ENCODE measurements around the gene CSTPP1.

CSTPP1 gene

GRCh38 chr11:47144541-47144940 is 208.0 kb downstream of the CSTPP1 start:
- no peak for DNase-seq

DNA sequence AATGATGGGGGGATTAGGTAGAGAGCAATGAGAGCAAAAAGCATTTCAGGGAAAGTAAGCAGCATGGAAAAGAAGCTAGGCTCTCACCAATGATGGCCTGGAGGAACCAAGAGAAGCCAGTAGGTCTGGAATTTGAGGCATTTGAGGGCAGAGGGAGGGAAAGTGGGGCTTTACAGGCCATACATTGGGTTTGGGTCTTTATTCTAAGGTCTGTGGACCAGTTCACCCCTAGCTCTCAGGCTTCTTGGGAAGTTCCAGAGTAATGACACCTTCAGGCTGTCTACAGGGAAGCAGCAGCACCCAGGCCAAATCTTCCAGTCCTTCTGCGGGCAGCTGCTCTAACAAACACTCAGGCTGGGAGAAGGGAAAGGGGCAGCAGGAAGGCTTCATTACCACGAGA is 210.7 kb downstream of the CSTPP1 start:
- no peak for DNase-seq

GRCh38 chr11:47147681-47148080 is 211.1 kb downstream of the CSTPP1 start:
- DNase-seq: no peak

- no peak for DNase-seq
These were observed 211.7 kb downstream of the CSTPP1 start for GRCh38 chr11:47148270-47148669.

DNA sequence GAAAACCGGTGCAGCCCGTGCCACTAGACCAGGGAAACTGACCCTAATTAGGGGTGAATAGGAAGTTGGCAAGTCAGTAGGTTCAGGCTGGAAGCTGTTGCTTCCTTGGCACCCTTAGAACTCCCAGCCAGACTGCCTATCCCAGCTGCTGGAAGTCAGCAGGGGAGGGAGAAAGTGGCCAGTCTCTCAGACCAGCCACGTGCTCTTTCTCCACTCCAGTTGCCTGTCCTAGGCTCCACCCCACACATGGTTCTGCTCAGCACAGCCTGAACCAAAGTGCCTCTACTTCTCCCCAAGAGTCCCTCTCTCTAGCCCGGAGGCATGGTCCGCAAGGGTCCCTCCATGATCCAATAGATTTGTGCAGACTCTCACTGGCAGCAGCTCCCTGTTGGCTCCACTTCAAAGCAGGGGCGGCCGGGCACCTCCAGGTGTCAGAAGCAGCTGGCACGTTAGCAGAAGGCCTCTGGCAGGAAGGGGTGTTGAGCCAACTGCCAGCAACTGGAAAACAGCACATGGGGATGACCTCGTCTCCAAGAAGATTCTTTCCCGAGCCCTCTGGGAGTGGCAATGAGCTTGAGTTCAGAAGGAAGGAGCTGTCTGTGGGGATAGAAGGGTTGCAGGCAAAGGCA is 212.5 kb downstream of the CSTPP1 start:
- no peak for DNase-seq

DNA sequence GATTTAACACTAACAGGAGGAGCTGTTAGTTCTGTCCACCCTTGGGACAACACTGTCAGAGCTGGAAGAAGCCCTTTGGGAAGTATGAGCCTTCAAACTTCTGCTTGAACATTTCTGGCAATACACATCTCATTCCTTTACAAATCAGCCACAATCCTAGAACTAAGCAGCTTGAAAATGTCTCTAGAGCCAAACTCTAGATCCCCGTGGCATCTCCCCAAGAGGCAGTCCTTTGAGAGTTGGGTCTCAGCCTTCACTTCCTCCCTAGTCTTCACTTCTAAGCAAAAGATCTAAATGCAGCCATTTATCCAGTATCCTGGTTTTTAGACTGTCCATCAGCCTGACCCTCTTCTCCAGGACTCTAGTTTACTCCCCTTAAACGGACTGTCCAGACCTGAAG is 213.2 kb downstream of the CSTPP1 start:
- DNase-seq: no peak

GRCh38 chr11:47152126-47152952 is 215.8 kb downstream of the CSTPP1 start:
- no peak for DNase-seq

GRCh38 chr11:47152953-47153950 is 216.7 kb downstream of the CSTPP1 start:
- DNase-seq: peak; percentile 32

GRCh38 chr11:47154616-47155570 is 218.3 kb downstream of the CSTPP1 start:
- no peak for DNase-seq

- DNase-seq: no peak
These were observed 219.3 kb downstream of the CSTPP1 start for GRCh38 chr11:47155879-47156278.

- DNase-seq: no peak
These were observed 219.8 kb downstream of the CSTPP1 start for GRCh38 chr11:47156333-47156732.

DNA sequence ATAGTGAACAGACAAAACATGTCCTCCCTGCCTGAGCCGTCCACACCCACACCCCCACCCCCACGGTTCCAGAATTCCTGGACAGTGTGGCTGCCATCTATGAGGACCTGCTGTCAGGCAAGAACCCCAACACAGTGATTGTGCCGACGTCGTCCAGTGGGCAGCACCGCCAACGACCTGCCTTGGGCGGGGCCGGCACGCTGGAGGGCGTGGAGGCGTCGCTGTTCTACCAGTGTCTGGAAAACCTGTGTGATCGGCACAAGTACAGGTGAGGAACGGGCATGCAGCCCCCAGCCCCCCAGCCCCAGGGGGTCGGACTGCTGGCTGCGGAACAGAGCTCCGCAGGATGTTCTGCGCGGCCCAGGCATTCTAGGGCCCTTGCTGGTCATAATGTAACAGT is 220.4 kb downstream of the CSTPP1 start:
- DNase-seq: no peak

GRCh38 chr11:47157805-47158204 is 221.2 kb downstream of the CSTPP1 start:
- DNase-seq: no peak

GRCh38 chr11:47158242-47158641 is 221.7 kb downstream of the CSTPP1 start:
- no peak for DNase-seq

- no peak for DNase-seq
These were observed 224.2 kb downstream of the CSTPP1 start for GRCh38 chr11:47160753-47161133.

- DNase-seq: peak; percentile 41
These were observed 224.7 kb downstream of the CSTPP1 start for GRCh38 chr11:47161134-47161854.

DNA sequence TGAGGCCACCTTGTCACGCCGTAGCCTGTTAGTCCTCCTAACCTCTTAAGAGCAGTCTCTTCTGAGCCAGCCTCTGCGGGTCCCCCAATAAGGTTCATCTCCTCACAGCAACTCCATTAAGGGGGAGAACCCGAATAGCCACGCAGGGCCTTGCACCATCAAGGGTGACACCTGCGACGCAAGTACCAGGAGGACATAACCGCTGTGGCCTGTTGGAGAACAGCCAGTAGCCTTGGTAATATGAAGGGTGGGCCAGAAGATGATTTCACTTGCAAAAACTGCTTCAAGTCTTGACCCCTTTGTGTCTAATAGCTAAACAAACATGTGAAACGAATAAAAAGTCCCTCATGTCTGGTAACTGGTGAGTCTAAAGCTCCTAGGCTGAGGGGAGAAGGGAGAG is 225.3 kb downstream of the CSTPP1 start:
- no peak for DNase-seq

- DNase-seq: no peak
These were observed 225.9 kb downstream of the CSTPP1 start for GRCh38 chr11:47162426-47162825.

DNA sequence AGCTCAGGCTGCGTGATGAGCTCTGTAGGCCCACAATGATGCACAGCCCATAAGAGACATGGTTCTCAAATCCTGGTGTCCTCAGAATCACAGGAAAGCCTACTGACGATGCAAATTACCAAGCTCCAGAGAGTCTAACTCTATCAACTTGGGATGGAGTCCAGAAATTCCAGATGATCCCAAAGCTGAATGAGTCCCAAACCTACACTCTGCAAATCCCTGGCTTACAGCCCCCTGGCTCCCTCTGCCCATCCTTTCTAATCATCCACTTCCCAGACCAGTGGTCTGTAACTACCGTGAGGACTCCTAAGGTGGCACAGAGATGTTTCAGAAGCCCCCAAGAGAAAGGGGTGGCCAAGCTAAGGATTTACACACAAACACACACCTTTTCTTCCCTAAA is 226.6 kb downstream of the CSTPP1 start:
- DNase-seq: no peak

- no peak for DNase-seq
These were observed 227.3 kb downstream of the CSTPP1 start for GRCh38 chr11:47163898-47164297.

GRCh38 chr11:47164321-47164720 is 227.8 kb downstream of the CSTPP1 start:
- DNase-seq: no peak

All from effector CD4-positive, alpha-beta T cell (primary cell).